HFF-Myc (cell line): ENCODE data around the gene GLT6D1.

Source experiments
- DNase-seq: peaks from one replicate; pipeline ENCODE4 v3.0.0-alpha.2; 2011; ENCODE audit warnings: low read depth; ENCODE audit errors: extremely low read depth
- H3K4me3 ChIP-seq: replicated peaks from 2 replicates; pipeline ENCODE4 v1.5.1; 2011; ENCODE audit warnings: low read depth, mild to moderate bottlenecking, control low read depth, low read length
- CTCF ChIP-seq: IDR thresholded peaks from 2 replicates; pipeline ENCODE4 v1.5.1; 2012; ENCODE audit warnings: mild to moderate bottlenecking, low read depth, low read length, control low read depth; ENCODE audit errors: missing control alignments

GLT6D1 gene, protein sequence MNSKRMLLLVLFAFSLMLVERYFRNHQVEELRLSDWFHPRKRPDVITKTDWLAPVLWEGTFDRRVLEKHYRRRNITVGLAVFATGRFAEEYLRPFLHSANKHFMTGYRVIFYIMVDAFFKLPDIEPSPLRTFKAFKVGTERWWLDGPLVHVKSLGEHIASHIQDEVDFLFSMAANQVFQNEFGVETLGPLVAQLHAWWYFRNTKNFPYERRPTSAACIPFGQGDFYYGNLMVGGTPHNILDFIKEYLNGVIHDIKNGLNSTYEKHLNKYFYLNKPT

DNA sequence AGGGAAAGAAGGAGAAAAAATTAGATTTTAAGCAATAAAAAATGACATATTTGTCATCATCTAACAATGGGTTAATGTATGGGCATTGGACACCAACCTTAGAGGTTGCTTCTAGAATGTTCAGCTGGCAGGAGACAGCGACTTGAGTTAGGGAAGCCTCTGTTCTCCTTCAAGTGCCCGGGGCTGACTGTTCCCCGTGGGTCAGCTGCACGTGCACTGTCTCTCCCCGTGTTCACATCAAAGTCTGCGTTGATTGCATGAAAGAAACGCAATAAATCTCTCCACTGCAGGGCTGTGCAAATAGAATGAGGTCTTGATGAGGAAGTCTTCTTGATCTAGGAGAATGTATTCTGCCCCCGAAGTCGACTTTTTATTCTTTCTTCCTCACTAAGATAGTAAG is at the start of gene GLT6D1:
TSS of gene GLT6D1 (minus strand) at position 345 of the 400 bp plus-strand sequence. CDS start 353 bp downstream, outside the sequence.
- DNase-seq: no peak
- TF ChIP-seq CTCF: no peak
- no peak within 1 kb of the TSS for H3K4me3 ChIP-seq

DNA sequence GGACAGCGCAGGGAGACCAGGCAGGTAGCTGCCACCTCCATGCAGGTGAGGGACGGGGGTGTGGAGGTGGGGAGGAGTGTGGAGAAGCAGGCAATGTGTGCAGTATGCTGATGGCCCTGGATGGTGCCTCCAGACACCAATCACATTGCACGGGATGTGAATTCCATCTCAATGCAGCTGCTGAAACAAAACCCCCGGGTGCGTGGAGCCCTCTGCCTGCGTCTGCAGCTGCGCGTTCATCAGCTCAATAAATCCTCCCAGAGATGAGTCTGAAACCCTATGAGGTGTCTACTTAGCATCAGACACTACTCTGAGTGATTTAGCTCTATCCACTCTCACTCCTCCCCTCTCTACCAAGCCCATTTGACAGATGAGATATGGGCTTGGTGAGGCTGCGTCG is 49.7 kb upstream of the GLT6D1 start:
- no peak overlapping the region for H3K4me3 ChIP-seq
- DNase-seq: no peak
- TF ChIP-seq CTCF: no peak

DNA sequence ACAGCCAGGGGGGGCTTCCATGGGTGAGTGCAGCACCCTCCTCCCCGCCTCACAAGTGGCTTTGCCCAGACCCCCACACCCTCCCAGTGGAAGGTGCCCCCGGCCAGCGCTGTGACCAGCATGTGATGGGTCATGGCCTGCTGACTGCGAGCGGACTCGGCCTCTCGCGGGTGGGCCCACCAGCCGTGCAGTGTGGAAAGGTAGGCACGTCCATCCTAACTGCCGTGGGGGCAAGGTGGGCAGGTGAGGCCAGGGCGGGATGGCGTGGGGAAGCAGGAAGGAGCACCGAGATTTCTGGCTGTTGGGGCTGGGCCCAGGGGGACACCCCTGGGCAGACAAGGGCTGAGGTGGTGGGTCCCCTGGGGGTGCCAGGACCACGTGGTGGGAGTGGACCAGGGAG is 47.9 kb upstream of the GLT6D1 start:
- no peak for DNase-seq
- no peak for TF ChIP-seq CTCF
- no peak overlapping the region for H3K4me3 ChIP-seq

- H3K4me3 ChIP-seq: no peak overlapping the region
- DNase-seq: no peak
These were observed 45.4 kb upstream of the GLT6D1 start for GRCh38 chr9:135684691-135685090.

GRCh38 chr9:135683401-135684034 is 44.2 kb upstream of the GLT6D1 start:
- no peak for TF ChIP-seq CTCF
- DNase-seq: no peak
- H3K4me3 ChIP-seq: no peak overlapping the region

More at GRCh38 chr9:135684691-135685090, 45.4 kb upstream of the GLT6D1 start:
- TF ChIP-seq CTCF: no peak

DNA sequence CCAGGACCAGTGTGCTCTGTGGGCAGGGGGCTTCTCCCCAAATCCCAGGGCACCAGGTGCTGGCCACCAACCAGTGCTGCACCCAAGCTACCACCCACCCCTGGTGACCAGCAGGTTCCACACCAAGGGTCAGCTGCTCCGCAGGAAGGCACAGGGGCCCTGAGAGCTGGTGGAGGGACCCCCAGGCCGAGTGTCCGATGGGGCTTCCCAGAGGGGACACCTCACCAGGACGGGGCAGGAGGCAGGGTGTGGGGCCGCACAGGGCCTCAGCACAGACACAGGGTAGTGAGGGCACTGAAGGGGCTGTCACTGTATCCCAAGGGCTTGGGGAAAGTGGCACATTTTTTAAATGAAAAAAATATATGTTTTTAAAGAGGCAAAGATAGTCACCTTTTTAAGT is 41.8 kb upstream of the GLT6D1 start:
- no peak for TF ChIP-seq CTCF
- DNase-seq: no peak
- H3K4me3 ChIP-seq: no peak overlapping the region
